Stimulated activated CD4-positive, alpha-beta T cell treated with anti-CD3 and anti-CD28 coated beads, Interleukin-2, amount 100 ng/mL, for 48 hours (primary cell): ENCODE measurements around the gene MEGF6.
"Not testable (repeated sequence)": the region's sequence is repeated elsewhere in the genome, so short reads cannot be mapped to it uniquely, and the experiment has no call there.

ENCODE experiments used
- DNase-seq, 2 donors: peaks; one replicate each; pipeline ENCODE4 v3.0.0-alpha.2; 2020

The MEGF6 gene

DNA sequence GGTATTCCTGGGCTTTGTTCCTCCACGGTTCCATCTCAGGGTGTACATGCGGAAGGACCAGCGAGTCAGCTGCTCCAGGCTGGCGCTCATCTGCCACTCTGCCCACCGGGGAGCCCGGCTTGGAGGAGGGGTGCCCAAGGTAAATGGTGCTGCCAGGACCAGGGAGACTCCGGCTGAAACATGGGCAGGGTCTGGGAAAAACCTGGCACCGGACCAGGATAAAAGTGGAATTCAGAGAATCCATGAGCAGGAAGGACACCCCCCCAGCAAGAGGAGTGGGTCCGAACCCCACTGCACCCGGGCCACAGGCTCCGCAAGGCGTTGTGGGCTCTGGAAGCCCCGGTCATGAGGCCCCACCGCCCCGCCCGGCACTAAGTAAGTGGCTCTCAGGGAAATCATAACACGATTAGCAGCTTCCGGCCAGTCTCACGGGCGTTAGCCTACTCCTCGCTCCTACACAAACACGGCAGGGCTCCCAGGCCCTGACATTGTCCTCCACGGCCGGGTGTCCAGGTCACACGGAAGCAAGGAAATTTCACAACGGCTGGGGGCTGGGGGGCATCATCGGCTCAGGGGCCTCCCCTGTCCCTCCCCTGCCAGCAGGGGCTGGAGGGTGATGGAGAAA, 21.1 kb downstream of the MEGF6 start:
- DNase-seq: no peak

DNA sequence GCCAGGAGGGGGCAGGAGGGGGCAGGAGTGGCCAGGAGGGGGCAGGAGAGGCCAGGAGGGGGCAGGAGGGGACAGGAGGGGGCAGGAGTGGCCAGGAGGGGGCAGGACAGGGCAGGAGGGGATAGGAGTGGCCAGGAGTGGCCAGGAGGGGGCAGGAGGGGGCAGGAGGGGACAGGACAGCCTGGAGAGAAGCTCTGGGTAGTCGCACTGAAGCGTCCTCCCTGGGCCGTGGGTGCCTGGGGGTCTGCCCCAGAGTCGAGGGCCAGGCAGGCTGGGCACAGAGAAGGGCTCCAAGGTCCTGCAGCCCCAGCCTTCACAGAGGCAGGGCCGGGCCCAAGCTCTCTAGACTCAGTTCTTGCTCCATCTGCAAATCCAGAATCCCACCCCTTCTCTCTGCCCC, 22.9 kb downstream of the MEGF6 start:
- DNase-seq: no peak

DNA sequence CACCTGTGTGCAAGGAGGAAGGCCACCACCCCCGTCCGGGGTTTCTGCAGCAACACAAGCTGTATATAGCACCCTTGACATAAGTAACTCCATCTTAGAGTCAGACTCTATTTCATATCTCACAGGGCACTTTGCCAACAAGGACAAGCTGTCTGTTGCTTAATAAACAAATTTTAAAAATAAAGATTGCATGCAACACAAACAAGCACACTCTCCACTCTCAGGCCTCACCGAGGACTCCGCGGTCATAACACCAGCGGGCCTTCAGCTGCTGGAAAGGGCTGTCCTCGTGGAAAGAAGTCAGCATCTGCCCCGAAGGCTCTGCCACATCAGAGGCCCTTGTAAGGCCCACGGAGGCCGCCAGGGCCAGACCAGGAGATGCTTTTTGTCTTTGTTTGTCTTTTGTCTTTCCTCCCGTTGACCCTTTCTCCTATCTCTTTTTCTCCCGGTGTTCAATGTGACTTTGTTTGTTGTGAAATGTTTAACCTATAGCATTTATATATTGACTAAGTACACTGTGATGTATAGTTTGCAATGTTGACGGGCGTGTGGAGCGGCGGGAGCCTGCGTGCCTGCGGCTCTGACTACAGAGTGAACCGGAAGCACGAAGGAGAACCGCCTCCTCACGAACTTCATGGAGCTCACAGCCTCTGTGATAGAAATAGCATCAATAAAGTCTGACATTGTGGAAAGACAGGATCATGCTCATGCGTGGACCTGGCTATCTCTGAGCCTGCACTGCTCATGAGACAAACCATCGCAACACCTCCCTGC, 24.1 kb downstream of the MEGF6 start:
- no peak for DNase-seq

DNA sequence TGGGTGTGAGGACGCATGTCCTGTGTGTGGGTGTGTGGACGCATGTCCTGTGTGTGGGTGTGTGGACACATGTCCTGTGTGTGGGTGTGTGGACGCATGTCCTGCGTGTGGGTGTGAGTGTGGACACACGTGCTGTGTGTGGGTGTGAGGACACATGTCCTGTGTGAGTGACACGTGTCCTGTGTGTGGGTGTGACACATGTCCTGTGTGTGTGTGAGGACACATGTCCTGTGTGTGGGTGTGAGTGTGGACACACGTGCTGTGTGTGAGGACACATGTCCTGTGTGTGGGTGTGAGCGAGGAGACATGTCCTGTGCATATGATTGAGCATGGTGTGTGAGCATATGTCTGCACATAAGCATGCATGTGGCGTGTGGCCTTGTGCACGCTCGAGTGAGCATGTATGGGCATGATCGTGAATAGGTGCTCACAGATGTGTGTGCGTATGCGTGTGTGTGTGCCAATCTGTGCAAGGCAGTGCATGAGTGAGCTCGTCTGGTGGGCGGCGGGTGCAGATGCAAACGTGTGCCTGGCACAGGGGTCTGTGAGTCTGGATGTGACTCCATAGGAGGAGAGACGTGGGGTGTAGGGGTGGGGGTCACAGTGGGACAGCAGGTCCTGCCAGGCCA, 25.3 kb downstream of the MEGF6 start:
- DNase-seq: no peak

DNA sequence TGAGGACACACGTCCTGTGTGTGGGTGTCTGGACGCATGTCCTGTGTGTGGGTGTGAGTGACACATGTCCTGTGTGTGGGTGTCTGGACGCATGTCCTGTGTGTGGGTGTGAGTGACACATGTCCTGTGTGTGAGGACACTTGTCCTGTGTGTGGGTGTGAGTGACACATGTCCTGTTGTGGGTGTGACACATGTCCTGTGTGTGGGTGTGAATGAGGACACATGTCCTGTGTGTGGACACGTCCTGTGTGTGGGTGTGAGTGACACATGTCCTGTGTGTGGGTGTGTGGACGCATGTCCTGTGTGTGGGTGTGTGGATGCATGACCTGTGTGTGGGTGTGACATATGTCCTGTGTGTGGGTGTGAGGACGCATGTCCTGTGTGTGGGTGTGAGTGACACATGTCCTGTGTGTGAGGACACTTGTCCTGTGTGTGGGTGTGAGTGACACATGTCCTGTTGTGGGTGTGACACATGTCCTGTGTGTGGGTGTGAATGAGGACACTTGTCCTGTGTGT, 25.9 kb downstream of the MEGF6 start:
- not testable (repeated sequence) for DNase-seq

DNA sequence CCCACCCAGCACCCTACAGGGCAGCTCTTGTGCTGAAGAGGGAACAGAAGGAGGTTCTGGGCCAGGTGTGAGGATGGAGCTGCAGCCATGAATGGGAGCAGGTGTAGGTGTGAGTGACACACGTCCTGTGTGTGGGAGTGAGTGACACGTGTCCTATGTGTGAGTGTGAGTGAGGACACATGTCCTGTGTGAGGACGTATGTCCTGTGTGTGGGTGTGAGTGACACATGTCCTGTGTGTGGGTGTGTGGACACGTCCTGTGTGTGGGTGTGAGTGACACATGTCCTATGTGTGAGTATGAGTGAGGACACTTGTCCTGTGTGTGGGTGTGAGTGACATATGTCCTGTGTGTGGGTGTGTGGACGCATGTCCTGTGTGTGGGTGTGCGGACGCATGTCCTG, 26.4 kb downstream of the MEGF6 start:
- no peak for DNase-seq

DNA sequence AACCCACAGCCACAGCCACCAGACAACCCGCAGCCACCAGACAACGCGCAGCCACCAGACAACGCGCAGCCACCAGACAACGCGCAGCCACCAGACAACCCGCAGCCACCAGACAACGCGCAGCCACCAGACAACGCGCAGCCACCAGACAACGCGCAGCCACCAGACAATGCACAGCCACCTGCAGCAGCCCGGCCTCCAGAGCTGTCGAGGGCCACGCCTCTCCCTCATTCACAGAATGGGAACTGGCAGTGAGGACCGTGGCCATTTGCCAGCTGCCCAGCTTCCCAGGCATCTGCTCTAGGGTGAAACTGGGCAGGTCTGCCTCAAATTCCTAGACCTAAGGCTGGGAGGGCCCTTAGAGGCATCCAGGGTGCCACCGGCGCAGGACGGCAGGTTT, 27.6 kb downstream of the MEGF6 start:
- not testable (repeated sequence) for DNase-seq

DNA sequence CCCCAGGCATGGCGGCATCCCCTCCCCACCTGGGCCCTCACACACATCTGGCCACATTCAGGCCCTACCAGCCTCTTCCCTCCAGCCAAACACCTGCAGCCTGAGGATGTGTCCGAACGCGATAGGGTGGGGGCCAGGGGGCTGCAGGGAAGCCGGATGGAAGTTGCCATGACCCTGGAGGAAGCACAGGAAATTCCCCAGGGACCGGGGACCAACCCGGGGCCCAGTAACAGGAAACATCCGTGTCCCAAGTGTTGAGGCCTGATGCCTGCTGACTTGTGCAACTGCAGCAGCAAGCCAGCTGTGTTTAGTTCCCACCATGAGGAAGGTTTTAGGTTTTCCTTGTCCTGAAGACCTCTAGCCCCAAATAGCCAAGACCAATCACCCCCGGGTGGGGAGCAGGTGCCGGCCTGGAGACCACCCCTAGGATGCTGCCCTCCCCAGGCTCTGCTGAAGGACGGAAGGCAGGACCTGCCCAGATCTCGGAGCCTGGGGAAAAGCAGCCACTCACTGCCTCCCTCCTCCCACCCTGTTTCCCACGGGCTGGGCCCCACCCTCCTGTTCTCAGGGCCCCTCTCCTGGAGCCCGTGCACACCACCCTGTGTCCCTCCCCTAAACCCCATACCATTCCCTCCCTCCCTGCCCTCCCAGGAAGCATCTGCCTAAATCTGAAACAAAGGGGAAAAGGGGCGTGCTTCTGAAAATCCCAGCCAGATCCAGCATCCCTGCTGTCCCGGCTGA, 29.8 kb downstream of the MEGF6 start:
- no peak for DNase-seq

DNA sequence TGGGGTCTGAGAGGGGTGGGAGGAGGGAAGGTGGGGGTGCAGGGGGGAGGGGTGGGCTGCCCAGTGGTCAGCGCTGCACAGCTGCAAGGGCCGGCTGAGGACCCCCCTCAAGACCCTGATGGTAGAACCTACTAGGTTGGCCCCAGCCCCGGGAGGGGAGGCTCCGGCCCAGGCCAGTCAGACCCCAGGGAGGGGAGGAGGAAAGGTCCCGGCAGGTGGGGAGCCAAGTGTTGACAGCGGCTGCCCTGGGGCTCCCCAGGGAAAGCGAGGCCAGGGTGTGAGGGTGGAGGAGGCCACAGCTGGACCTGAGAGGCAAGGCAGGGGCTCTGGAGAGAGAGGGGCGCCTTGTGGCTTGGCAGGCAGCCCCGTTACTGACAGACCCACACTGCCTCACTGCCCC, 31.1 kb downstream of the MEGF6 start:
- DNase-seq: no peak

DNA sequence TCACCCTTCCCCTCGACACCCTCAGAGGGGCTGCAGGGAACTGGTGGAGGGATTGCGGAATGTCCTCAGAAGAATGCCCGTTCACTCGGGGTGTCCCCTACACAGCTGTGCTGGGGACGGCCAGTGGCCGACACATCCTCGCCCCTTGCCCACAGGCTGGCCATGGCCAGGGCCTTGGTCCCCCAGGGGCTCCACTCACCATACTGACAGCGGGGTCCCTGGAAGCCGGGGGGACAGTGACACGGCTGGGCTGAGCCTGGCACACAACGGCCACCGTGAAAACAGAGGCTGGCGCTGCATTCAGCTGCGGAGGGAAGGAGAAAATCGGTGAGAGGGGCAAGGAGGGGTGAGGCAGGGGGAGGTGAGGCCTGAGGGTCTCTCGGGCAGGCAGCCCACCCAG, 31.7 kb downstream of the MEGF6 start:
- DNase-seq: no peak

DNA sequence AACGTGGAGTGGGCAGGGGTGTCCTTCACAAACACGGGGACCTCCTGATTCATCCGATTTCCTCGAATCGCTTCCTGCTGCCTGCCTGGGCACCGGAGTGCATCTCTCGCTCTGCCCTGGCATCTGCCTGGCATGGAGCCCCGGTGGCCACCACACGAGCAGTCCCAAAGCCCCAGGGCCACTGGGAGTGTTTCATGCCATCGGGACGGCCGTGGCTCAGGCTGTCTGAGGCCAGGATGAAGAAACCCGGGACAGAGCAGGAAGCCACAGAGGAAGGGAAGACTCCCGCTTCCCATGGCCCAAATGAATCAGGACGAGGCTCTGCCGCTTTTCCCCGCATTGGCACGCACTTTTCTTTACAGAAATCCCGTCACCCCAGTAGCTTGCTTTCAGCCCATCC, 32.4 kb downstream of the MEGF6 start:
- DNase-seq: no peak

DNA sequence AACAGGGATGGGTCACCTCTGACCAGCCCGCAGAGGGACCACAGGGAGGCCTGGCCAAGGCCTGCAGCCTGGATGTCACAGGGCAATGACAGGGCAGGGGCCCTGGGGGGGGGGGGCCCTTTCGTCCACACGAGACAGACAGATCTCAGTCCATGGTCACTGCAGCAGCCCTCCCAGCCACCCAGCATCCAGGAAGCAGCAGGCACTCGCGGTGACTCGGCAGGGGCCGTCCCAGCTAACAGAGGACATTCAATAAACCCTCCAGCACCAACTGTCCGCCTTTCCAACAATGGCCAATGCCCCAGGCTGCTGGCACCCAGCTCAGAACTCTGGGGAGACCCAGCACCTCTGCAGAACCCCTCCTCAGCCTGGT, 32.9 kb downstream of the MEGF6 start:
- no peak for DNase-seq

DNA sequence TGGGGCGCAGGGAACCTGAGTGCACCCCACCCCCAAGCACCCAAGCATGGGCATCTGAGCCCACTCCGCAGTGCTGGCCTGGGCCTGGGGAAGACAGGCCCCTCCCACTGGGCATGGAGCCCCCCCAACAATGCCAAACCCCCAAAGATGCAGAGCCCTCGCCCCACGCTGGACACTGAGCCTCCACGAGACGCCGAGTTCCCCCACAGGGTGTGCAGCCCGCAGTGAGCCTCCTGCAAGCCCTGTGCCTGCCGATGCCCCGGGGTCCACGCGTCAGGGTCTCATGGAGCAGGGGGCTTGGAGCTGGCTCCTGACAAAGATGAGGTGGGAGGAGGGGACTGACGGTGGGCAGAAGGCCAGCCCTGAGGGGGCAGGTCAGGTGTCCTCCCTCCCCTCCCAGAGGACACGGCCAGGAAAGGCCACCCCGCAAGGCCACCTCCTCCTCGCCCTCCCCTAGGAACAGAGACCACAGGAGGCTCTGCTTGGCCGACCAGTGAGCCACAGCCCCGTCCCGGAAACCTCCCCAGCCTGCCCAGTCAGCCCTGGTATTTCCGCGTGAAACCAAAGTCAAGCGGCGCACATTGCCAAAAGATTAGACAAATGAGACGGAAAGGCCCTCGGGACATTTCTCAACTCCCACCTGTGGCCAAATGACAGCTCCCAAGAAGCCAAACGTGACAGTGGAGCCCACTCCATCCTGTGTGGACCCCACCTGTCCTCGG, 33.4 kb downstream of the MEGF6 start:
- DNase-seq: no peak

DNA sequence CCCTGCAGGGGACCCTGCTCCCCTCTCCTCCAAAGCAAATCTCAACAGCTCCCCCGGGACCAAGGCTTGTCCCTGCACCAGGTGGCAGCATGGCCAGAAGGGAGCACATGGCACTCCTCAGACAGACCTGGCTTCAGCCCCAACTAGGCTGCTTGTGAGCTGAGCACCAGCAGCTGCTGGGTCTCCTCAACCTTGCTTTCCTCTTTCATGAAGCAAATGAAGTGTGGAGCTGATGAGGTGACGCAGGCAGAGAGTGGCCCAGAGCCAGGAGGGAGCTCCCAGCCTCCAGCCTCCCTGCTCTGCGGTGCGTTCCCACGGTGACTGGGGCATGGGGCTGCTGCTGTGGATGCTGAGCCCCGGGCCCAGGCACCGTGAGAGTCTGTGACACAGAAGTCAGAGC, 34.0 kb downstream of the MEGF6 start:
- DNase-seq: no peak

DNA sequence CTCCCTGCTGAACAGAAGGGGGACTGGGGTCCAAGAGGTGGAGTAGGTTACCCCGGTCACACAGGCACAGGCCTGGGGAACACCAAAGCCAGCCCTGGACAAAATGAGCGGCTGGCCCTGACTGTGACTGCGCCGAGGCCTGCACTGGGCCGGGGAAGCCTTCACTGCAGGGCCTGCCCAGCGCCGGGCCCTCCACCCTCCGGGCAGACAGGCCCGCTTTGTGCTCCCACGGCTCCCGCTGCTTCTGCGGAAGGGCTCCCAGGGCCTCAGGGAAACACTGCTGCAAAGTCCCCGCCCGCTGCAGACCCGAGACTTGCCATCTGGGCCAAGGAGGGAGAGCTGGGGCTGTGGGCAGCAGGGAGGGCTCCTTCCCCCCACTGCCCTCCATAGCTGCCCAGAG, 35.3 kb downstream of the MEGF6 start:
- DNase-seq: no peak

DNA sequence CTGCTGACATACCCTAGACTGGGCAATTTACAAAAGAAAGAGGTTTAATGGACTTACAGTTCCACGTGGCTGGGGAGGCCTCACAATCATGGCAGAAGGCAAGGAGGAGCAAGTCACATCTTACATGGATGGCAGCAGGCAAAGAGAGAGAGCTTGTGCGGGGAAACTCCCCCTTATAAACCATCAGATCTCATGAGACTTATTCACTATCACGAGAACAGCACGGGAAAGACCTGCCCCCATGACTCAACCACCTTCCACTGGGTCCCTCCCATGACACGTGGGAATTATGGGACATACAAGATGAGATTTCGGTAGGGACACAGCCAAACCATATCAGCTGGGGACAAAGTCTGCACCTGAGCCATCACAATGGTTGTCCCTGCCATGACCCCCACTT, 35.8 kb downstream of the MEGF6 start:
- DNase-seq: not testable (repeated sequence)

DNA sequence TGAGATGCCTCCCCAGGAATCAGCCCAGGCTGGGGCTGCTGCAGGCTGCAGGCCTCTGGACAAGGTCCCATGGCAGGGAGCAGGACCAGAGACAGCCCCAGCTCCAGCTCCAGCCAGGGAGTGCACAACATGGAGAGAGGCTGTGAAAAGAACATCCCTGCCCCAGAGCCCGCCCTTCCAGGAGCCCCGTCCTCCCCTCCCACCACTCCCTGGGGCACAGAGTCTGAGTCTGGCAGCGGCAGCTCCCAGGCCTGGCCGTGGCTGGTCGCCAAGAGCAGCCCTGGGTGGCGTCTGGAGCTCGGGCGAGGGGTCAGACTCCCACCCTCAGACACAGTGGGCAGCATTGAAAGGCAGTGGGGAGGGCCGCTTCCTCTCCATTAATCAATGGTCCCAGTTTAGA, 37.8 kb downstream of the MEGF6 start:
- DNase-seq: no peak

DNA sequence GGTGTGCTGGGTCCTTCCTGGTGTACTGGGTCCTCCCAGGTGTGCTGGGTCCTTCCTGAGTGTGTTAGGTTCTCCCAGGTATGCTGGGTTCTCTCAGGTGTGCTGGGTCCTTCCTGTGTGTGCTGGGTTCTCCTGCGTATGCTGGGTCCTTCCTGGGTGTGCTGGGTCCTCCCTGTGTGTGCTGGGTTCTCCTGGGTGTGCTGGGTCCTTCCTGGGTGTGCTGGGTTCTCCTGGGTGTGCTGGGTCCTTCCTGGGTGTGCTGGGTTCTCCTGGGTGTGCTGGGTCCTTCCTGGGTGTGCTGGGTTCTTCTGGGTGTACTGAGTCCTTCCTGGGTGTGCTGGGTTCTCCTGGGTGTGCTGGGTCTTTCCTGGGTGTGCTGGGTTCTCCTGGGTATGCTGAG, 38.7 kb downstream of the MEGF6 start:
- DNase-seq: not testable (repeated sequence)

DNA sequence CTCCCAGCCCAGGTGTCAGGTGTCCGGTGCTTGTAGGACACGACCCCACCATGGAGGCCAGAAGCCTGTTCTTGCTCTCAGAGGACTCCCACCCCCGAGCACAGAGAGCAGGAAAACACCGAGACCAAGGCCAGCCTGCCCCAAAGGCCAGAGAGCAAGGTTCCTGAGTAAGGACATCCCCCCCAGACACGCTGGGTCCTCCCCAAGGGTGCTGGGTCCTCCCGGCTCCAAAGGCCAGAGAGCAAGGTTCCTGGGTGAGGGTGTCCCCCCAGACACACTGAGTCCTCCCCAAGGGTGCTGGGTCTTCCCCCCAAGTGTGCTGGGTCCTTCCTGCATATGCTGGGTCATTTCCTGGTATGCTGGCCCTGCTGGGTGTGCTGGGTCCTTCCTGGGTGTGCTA, 40.0 kb downstream of the MEGF6 start:
- no peak for DNase-seq

DNA sequence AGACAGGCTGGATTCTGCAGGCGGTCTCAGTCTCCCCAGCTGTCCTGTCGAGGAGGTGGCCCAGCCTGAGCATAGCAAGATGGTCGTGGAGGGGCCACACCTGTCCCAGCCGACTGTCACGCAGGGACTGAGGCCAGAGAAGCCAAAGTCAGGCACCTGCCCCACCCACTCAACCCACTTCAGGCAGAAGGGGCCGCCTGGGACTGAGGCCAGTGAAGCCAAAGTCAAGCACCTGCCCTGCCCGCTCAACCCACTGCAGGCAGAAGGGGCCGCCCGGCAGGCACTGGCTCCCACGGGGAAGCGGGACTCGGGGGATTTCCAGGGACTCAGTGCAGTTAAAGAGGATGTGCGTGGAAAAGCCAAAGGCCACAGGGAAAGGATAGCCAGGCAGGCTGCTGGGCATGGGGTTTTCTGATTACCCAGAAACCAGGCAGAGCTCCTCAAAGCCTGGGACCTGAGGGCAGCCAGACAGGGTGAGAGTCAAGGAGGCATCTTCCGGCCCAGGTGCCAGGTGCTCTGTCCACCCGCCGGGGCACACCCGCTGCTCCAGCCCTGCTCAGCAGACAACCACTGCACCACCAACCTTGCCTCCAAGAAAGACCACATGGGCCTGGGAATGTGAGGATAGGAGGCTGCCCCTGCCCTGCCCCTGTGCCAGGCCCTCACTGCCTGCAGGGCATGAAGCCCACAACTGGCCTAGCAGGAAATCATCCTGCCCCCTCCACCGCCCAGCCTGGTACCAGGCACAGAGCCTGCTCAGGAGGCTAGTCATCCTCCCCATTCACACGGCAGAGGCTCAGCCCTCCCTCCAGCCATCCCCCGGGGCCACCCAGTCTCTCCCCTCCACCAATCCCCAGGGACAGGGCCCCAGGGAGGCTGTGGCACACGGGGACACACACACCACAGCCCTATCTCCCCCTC, 41.0 kb downstream of the MEGF6 start:
- no peak for DNase-seq

DNA sequence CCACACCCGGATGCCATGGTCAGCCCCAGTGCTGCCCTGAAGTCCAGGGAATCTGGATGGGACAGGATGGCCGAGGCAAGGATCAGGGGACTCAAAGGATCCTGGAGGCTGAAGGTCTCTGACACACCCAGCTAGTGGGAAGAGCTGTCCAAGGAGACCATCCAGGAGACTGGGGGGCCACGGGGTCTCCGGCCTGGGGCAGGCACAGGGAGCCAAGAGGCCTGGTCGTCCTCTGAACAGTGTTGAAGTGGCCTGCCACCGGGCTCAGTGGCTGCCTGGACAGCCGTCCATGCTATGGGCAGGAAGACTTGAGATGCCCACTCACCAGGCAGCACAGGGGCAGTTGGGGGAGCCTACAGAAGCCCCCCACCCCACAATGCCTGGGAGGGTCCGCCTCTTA, 41.9 kb downstream of the MEGF6 start:
- DNase-seq: no peak
